GM18508 (cell line): ENCODE measurements around the gene CD40.

Source experiments
- ATAC-seq: cut with Tn5 transposase; IDR thresholded peaks from one replicate; pipeline ENCODE4 v1.9.1; 2021; ENCODE audit warnings: moderate number of reproducible peaks; ENCODE audit not compliant: insufficient read depth, unreplicated experiment

CD40 gene

GRCh38 chr20:46142124-46142523 is 24.0 kb downstream of the CD40 start:
- no peak for ATAC-seq

- no peak for ATAC-seq
These were observed 26.4 kb downstream of the CD40 start for GRCh38 chr20:46144432-46145025.

- ATAC-seq, result no peak
These were observed 27.6 kb downstream of the CD40 start for GRCh38 chr20:46145713-46146112.

- ATAC-seq, result no peak
These were observed 30.4 kb downstream of the CD40 start for GRCh38 chr20:46148313-46149208.

GRCh38 chr20:46150943-46151342 is 32.8 kb downstream of the CD40 start:
- no peak for ATAC-seq

- no peak for ATAC-seq
These were observed 33.8 kb downstream of the CD40 start for GRCh38 chr20:46151936-46152335.

GRCh38 chr20:46152824-46153586 is 34.9 kb downstream of the CD40 start:
- ATAC-seq, result no peak

- no peak for ATAC-seq
These were observed 36.2 kb downstream of the CD40 start for GRCh38 chr20:46154305-46154704.

- ATAC-seq, result no peak
These were observed 36.7 kb downstream of the CD40 start for GRCh38 chr20:46154796-46155195.

- ATAC-seq, result no peak
These were observed 38.0 kb downstream of the CD40 start for GRCh38 chr20:46156065-46156464.

- ATAC-seq, result no peak
These were observed 39.0 kb downstream of the CD40 start for GRCh38 chr20:46157076-46157592.

GRCh38 chr20:46157625-46158024 is 39.5 kb downstream of the CD40 start:
- no peak for ATAC-seq

GRCh38 chr20:46158476-46158987 is 40.4 kb downstream of the CD40 start:
- ATAC-seq, result no peak

GRCh38 chr20:46159101-46159897 is 41.2 kb downstream of the CD40 start:
- ATAC-seq, result no peak

GRCh38 chr20:46160661-46161060 is 42.5 kb downstream of the CD40 start:
- ATAC-seq, result no peak

- no peak for ATAC-seq
These were observed 43.8 kb downstream of the CD40 start for GRCh38 chr20:46161921-46162320.

- no peak for ATAC-seq
These were observed 46.1 kb downstream of the CD40 start for GRCh38 chr20:46164254-46164653.

GRCh38 chr20:46167080-46167479 is 49.0 kb downstream of the CD40 start:
- no peak for ATAC-seq

GRCh38 chr20:46168438-46168837 is 50.3 kb downstream of the CD40 start:
- ATAC-seq, result no peak
